IPS-18c (cell line): ENCODE results near the gene SGPL1.
"Not testable (repeated sequence)": the region's sequence is repeated elsewhere in the genome, so short reads cannot be mapped to it uniquely, and the experiment has no call there.

Experiments used
- H3K4me3 ChIP-seq: 2 replicates; pipeline ENCODE4 v1.7.0; 2013; ENCODE audit warnings: low read depth, mild to moderate bottlenecking, low read length, moderate library complexity; ENCODE audit not compliant: insufficient read depth
- H3K9me3 ChIP-seq: one replicate; pipeline ENCODE4 v1.6.1; 2013; ENCODE audit warnings: mild to moderate bottlenecking, low read length, moderate library complexity; ENCODE audit not compliant: control insufficient read depth, insufficient read depth

The SGPL1 gene

GRCh38 chr10:70849582-70850016 is 33.9 kb downstream of the SGPL1 start:
- Histone ChIP-seq H3K9me3 (no peaks in the 10 kb centered on the region), H3K4me3 (no peak overlapping the region)

GRCh38 chr10:70850097-70850496 is 34.3 kb downstream of the SGPL1 start:
- Histone ChIP-seq H3K4me3 (no peak overlapping the region), H3K9me3 (no peaks in the 10 kb centered on the region)

GRCh38 chr10:70851597-70852475 is 36.1 kb downstream of the SGPL1 start:
- Histone ChIP-seq H3K9me3 (no peaks in the 10 kb centered on the region), H3K4me3 (no peak overlapping the region)

- H3K9me3 ChIP-seq: no peaks in the 10 kb centered on the region
- H3K4me3 ChIP-seq: no peak overlapping the region
These were observed 37.3 kb downstream of the SGPL1 start for GRCh38 chr10:70853038-70853437.

- Histone ChIP-seq H3K9me3 (no peaks in the 10 kb centered on the region), H3K4me3 (no peak overlapping the region)
These were observed 37.7 kb downstream of the SGPL1 start for GRCh38 chr10:70853457-70853856.

GRCh38 chr10:70856454-70856853 is 40.7 kb downstream of the SGPL1 start:
- Histone ChIP-seq H3K4me3 (no peak overlapping the region), H3K9me3 (no peaks in the 10 kb centered on the region)

GRCh38 chr10:70858759-70859158 is 43.0 kb downstream of the SGPL1 start:
- Histone ChIP-seq H3K9me3 (no peaks in the 10 kb centered on the region), H3K4me3 (no peak overlapping the region)

- not testable (repeated sequence) for H3K9me3 ChIP-seq, H3K4me3 ChIP-seq
These were observed 45.9 kb downstream of the SGPL1 start for GRCh38 chr10:70861495-70862197.

- Histone ChIP-seq H3K4me3 (no peak overlapping the region), H3K9me3 (no peaks in the 10 kb centered on the region)
These were observed 47.9 kb downstream of the SGPL1 start for GRCh38 chr10:70863470-70864160.

- Histone ChIP-seq H3K9me3 (no peaks in the 10 kb centered on the region), H3K4me3 (no peak overlapping the region)
These were observed 49.2 kb downstream of the SGPL1 start for GRCh38 chr10:70864935-70865334.

GRCh38 chr10:70866424-70866823 is 50.7 kb downstream of the SGPL1 start:
- no peak overlapping the region for H3K4me3 ChIP-seq
- no peaks in the 10 kb centered on the region for H3K9me3 ChIP-seq

GRCh38 chr10:70872291-70872690 is 56.5 kb downstream of the SGPL1 start:
- Histone ChIP-seq H3K4me3 (no peak overlapping the region), H3K9me3 (no peaks in the 10 kb centered on the region)

- Histone ChIP-seq H3K4me3 (no peak overlapping the region), H3K9me3 (no peaks in the 10 kb centered on the region)
These were observed 58.3 kb downstream of the SGPL1 start for GRCh38 chr10:70874061-70874460.

GRCh38 chr10:70879207-70879606 is 63.5 kb downstream of the SGPL1 start:
- Histone ChIP-seq H3K9me3 (no peaks in the 10 kb centered on the region), H3K4me3 (no peak overlapping the region)

GRCh38 chr10:70880077-70880534 is 64.4 kb downstream of the SGPL1 start:
- no peak overlapping the region for H3K4me3 ChIP-seq
- no peaks in the 10 kb centered on the region for H3K9me3 ChIP-seq

GRCh38 chr10:70884741-70885140 is 69.0 kb downstream of the SGPL1 start:
- Histone ChIP-seq H3K4me3 (no peak overlapping the region), H3K9me3 (peaks cover 2% of the 10 kb centered on the region)

- Histone ChIP-seq H3K9me3 (peaks cover 2% of the 10 kb centered on the region), H3K4me3 (no peak overlapping the region)
These were observed 69.7 kb downstream of the SGPL1 start for GRCh38 chr10:70885481-70885880.
